H1 (cell line): ENCODE measurements around the gene LAMA3. TPM values are rescaled to one million over a fixed set of nuclear protein-coding genes. Genes with fewer than 3 reads are reported as not detected.

Source experiments
- CTCF ChIA-PET: fragments of 300-600 bp; sonication (Branson Sonifier 250); formaldehyde crosslinking; loops from one replicate; lab custom pipeline; 2021; ENCODE audit not compliant: partially characterized antibody; lab: Charles Lee
- POLR2A ChIA-PET: fragments of 300-600 bp; sonication (Branson Sonifier 250); formaldehyde crosslinking; loops from one replicate; lab custom pipeline; 2021; ENCODE audit warnings: inconsistent platforms; ENCODE audit not compliant: partially characterized antibody; lab: Charles Lee
- DNase-seq, 2 experiments: peaks; one replicate each; pipeline versions ENCODE4 v3.0.0 to v3.0.0-alpha.2; 2010 to 2022; ENCODE audit warnings: low spot score in 2 of 2, low read depth in 1 of 2, mixed read lengths in 1 of 2
- FAIRE-seq: peaks from 2 replicates; lab custom pipeline; 2011; peaks lifted over from hg19 to GRCh38; lab: Jason Lieb, UNC
- H2AFZ ChIP-seq: 2 replicates; pipeline ENCODE4 v1.8.1; 2012; ENCODE audit warnings: low read length, inconsistent platforms
- H2AK5ac ChIP-seq: 2 replicates; pipeline ENCODE4 v1.6.1; 2013; ENCODE audit warnings: low read depth, low read length
- H2BK120ac ChIP-seq: replicated peaks from 2 replicates; pipeline ENCODE3; 2013; ENCODE audit warnings: low read depth, low read length, inconsistent platforms
- H2BK12ac ChIP-seq: 2 replicates; pipeline ENCODE4 v1.6.1; 2013; ENCODE audit warnings: low read depth, low read length
- H2BK15ac ChIP-seq: 2 replicates; pipeline ENCODE4 v1.6.1; 2013; ENCODE audit warnings: low read length
- H2BK20ac ChIP-seq: 2 replicates; pipeline ENCODE4 v1.6.1; 2013; ENCODE audit warnings: low read length
- H2BK5ac ChIP-seq: 2 replicates; pipeline ENCODE4 v1.6.1; 2013; ENCODE audit warnings: low read depth, low read length
- H3K14ac ChIP-seq: 2 replicates; pipeline ENCODE4 v1.6.1; 2013; ENCODE audit warnings: inconsistent platforms; ENCODE audit not compliant: insufficient read length
- H3K18ac ChIP-seq: 2 replicates; pipeline ENCODE4 v1.6.1; 2013; ENCODE audit warnings: low read length; ENCODE audit errors: extremely low read depth
- H3K23ac ChIP-seq: 2 replicates; pipeline ENCODE4 v1.6.1; 2013; ENCODE audit warnings: inconsistent platforms; ENCODE audit not compliant: insufficient read length
- H3K23me2 ChIP-seq: 2 replicates; pipeline ENCODE4 v1.6.1; 2013; ENCODE audit warnings: low read depth, low read length
- H3K27ac ChIP-seq: 2 replicates; pipeline ENCODE4 v1.6.1; 2011; ENCODE audit warnings: low read depth, low read length, inconsistent platforms
- H3K27me3 ChIP-seq, 4 experiments: replicated peaks in 1 of 4; 1 replicate in 1 of 4; 2 replicates in 3 of 4; pipeline versions ENCODE4 v1.6.1 to v1.8.1; 2011 to 2013; ENCODE audit warnings: low read length in 3 of 4, mild to moderate bottlenecking in 3 of 4, inconsistent platforms in 2 of 4, mixed read lengths in 2 of 4, moderate library complexity in 1 of 4; ENCODE audit not compliant: control insufficient read depth in 3 of 4, insufficient read depth in 3 of 4; ENCODE audit errors: extremely low read depth in 1 of 4
- H3K36me3 ChIP-seq, 4 experiments: 2 replicates each; pipeline versions ENCODE4 v1.6.1 to v1.8.1; 2011 to 2013; ENCODE audit warnings: mild to moderate bottlenecking in 4 of 4, low read length in 3 of 4, moderate library complexity in 2 of 4, control low read depth in 1 of 4, inconsistent platforms in 1 of 4; ENCODE audit not compliant: insufficient read depth in 4 of 4, control insufficient read depth in 2 of 4
- H3K4ac ChIP-seq: replicated peaks from 2 replicates; pipeline ENCODE3; 2013; ENCODE audit warnings: low read length, low read depth, mixed read lengths, inconsistent platforms; ENCODE audit not compliant: insufficient read length
- H3K4me1 ChIP-seq, 4 experiments: replicated peaks in 1 of 4; 1 replicate in 1 of 4; 2 replicates in 3 of 4; pipeline versions ENCODE4 v1.6.1 to v1.8.1; 2011 to 2013; ENCODE audit warnings: low read length in 3 of 4, inconsistent platforms in 2 of 4, mixed read lengths in 1 of 4; ENCODE audit not compliant: insufficient read depth in 4 of 4, control insufficient read depth in 3 of 4
- H3K4me2 ChIP-seq, 2 experiments: 2 replicates each; pipeline versions ENCODE4 v1.6.1 to v1.8.1; 2011 to 2013; ENCODE audit warnings: low read depth in 2 of 2, low read length in 2 of 2, control low read depth in 1 of 2, inconsistent platforms in 1 of 2, mild to moderate bottlenecking in 1 of 2; ENCODE audit not compliant: insufficient read depth in 1 of 2
- H3K4me3 ChIP-seq, 4 experiments: fragments of 200-600, 300-600 bp in 1 of 4; sonication (generic), shearing (Covaris generic), sonication (Bioruptor Twin) in 1 of 4; 2 replicates each; pipeline versions ENCODE4 v1.5.1 to v1.8.1; 2011 to 2016; ENCODE audit warnings: low read length in 4 of 4, low read depth in 3 of 4, control low read depth in 2 of 4, inconsistent platforms in 2 of 4, mild to moderate bottlenecking in 2 of 4, mixed read lengths in 1 of 4, moderate library complexity in 1 of 4; ENCODE audit not compliant: insufficient read depth in 2 of 4; ENCODE audit errors: extremely low read depth in 1 of 4
- H3K56ac ChIP-seq: replicated peaks from 2 replicates; pipeline ENCODE3; 2013; ENCODE audit warnings: low read depth, mild to moderate bottlenecking, mixed read lengths, low read length, inconsistent platforms; ENCODE audit not compliant: insufficient read length
- H3K79me1 ChIP-seq: 2 replicates; pipeline ENCODE4 v1.6.1; 2013; ENCODE audit warnings: low read depth, low read length, control low read depth
- H3K79me2 ChIP-seq, 2 experiments: 2 replicates each; pipeline versions ENCODE4 v1.6.1 to v1.8.1; 2012 to 2013; ENCODE audit warnings: low read length in 2 of 2, mild to moderate bottlenecking in 2 of 2, inconsistent platforms in 1 of 2; ENCODE audit not compliant: insufficient read depth in 2 of 2, control insufficient read depth in 1 of 2
- H3K9ac ChIP-seq, 4 experiments: replicated peaks in 1 of 4; 1 replicate in 1 of 4; 2 replicates in 3 of 4; pipeline versions ENCODE4 v1.6.1 to v1.8.1; 2011 to 2013; ENCODE audit warnings: low read depth in 3 of 4, low read length in 3 of 4, control low read depth in 2 of 4, mild to moderate bottlenecking in 2 of 4, moderate library complexity in 2 of 4, inconsistent platforms in 1 of 4; ENCODE audit errors: extremely low read depth in 1 of 4
- H3K9me3 ChIP-seq, 2 experiments: 2 replicates each; pipeline versions ENCODE4 v1.6.1 to v1.8.1; 2012 to 2013; ENCODE audit warnings: mild to moderate bottlenecking in 2 of 2, moderate library complexity in 2 of 2, control low read depth in 1 of 2, inconsistent platforms in 1 of 2, low read depth in 1 of 2, low read length in 1 of 2, mixed read lengths in 1 of 2; ENCODE audit not compliant: insufficient read depth in 2 of 2
- H4K20me1 ChIP-seq, 2 experiments: replicated peaks in 1 of 2; 2 replicates each; pipeline versions ENCODE3 to v1.8.1; 2011 to 2013; ENCODE audit warnings: inconsistent platforms in 2 of 2, low read length in 2 of 2, mild to moderate bottlenecking in 1 of 2; ENCODE audit not compliant: insufficient read depth in 2 of 2, control insufficient read depth in 1 of 2
- H4K5ac ChIP-seq: 2 replicates; pipeline ENCODE4 v1.6.1; 2013; ENCODE audit warnings: low read length, low read depth, mixed read lengths, inconsistent platforms; ENCODE audit not compliant: insufficient read length
- H4K8ac ChIP-seq: 2 replicates; pipeline ENCODE4 v1.8.0; 2013; ENCODE audit warnings: mild to moderate bottlenecking, moderate library complexity, low read length, inconsistent platforms; ENCODE audit not compliant: insufficient read depth; ENCODE audit errors: extremely low read depth
- H4K91ac ChIP-seq: replicated peaks from 2 replicates; pipeline ENCODE3; 2013; ENCODE audit warnings: low read length, mixed read lengths, inconsistent platforms; ENCODE audit not compliant: insufficient read length
- EP300 ChIP-seq, 2 experiments: IDR thresholded peaks; 1 replicate in 1 of 2; 2 replicates in 1 of 2; pipeline ENCODE4 v1.6.1; 2011 to 2012; ENCODE audit warnings: low read depth in 2 of 2, low read length in 2 of 2, mild to moderate bottlenecking in 2 of 2, borderline replicate concordance in 1 of 2, inconsistent platforms in 1 of 2, moderate library complexity in 1 of 2
- FOSL1 ChIP-seq: IDR thresholded peaks from 2 replicates; pipeline ENCODE4 v1.6.1; 2011; ENCODE audit warnings: mild to moderate bottlenecking, low read depth, low read length, moderate library complexity; ENCODE audit not compliant: insufficient read depth
- GABPA ChIP-seq: IDR thresholded peaks from 2 replicates; pipeline ENCODE4 v1.6.1; 2011; ENCODE audit warnings: mild to moderate bottlenecking, low read length, moderate library complexity, borderline replicate concordance; ENCODE audit not compliant: insufficient read depth
- JUN ChIP-seq: IDR thresholded peaks from 2 replicates; pipeline ENCODE4 v1.6.1; 2011; ENCODE audit warnings: low read depth, mild to moderate bottlenecking, improper control_type of control experiment, low read length
- KDM5A ChIP-seq: fragments of 200-600 bp; IDR thresholded peaks from 2 replicates; pipeline ENCODE4 v1.7.1; 2012; ENCODE audit warnings: mild to moderate bottlenecking, low read length, inconsistent platforms, mixed read lengths
- POU5F1 ChIP-seq: IDR thresholded peaks from 2 replicates; pipeline ENCODE4 v1.6.1; 2011; ENCODE audit warnings: low read depth, mild to moderate bottlenecking, low read length, moderate library complexity
- RNF2 ChIP-seq: fragments of 200-900, 300-1000 bp; sonication (generic); IDR thresholded peaks from 2 replicates; pipeline ENCODE4 v1.7.1; 2016; ENCODE audit warnings: borderline replicate concordance, low read depth, mild to moderate bottlenecking, antibody characterized with exemption, low read length; ENCODE audit not compliant: poor library complexity, severe bottlenecking; ENCODE audit errors: missing control alignments
- SIX5 ChIP-seq: IDR thresholded peaks from 2 replicates; pipeline ENCODE4 v1.6.1; 2011; ENCODE audit warnings: mild to moderate bottlenecking, low read depth, low read length
- SP2 ChIP-seq: IDR thresholded peaks from 2 replicates; pipeline ENCODE4 v1.6.1; 2012; ENCODE audit warnings: mild to moderate bottlenecking, low read length, inconsistent platforms
- YY1 ChIP-seq: IDR thresholded peaks from 2 replicates; pipeline ENCODE4 v1.6.1; 2011; ENCODE audit warnings: low read depth, mild to moderate bottlenecking, low read length
- ZNF274 ChIP-seq: IDR thresholded peaks from 2 replicates; pipeline ENCODE4 v1.7.0; 2012; ENCODE audit warnings: low read length, borderline replicate concordance; ENCODE audit errors: extremely low read depth
- WGBS, 2 experiments: shearing (Covaris generic) in 1 of 2; methylation state at CpG; one replicate each; pipeline versions ENCODE4 v1.1.6 to v1.1.7; 2013 to 2015; ENCODE audit warnings: low lambda C conversion rate in 2 of 2, mixed read lengths in 2 of 2, inconsistent platforms in 1 of 2, low coverage in 1 of 2, missing lambda C conversion rate in 1 of 2; ENCODE audit not compliant: insufficient replicate concordance in 2 of 2, insufficient coverage in 1 of 2, insufficient read length in 1 of 2; ENCODE audit errors: extremely low coverage in 1 of 2, missing lambda C conversion rate in 1 of 2; 5-methylcytosine and 5-hydroxymethylcytosine counted together
- polyA plus RNA-seq, 7 experiments: library from polyadenylated mRNA; depleted of rRNA in 3 of 7; stranded (reverse) in 5 of 7; unstranded in 2 of 7; fragments of >200 nt in 5 of 7; fragments of 200-250 nt in 2 of 7; gene quantifications; 1 replicate in 5 of 7; 2 replicates in 1 of 7; 4 replicates in 1 of 7; pipeline versions ENCODE4 v1.2.1 to v1.2.3, GENCODE V29; 2011 to 2013; ENCODE audit warnings: missing spikeins in 2 of 7, mixed read lengths in 2 of 7
- total RNA-seq: library from RNA; stranded (reverse); fragmentation: NEBNext Ultra II Directional; extraction: Animal tissue kit (Norgen Biotek cat#: 25700); gene quantifications from 2 replicates; pipeline ENCODE4 v1.2.1, GENCODE V29; 2021
- TF ChIP-seq, protein P1 (sequence below): IDR thresholded peaks from 2 replicates; pipeline ENCODE4 v1.6.1; 2012; ENCODE audit warnings: low read length, inconsistent platforms

The LAMA3 gene
- total and polyA plus RNA-seq, 2 of the 8 experiments (the other 6 are each of a cell fraction or from before 2014, with no cell fraction given), result 0.76 to 5.0 TPM

DNA sequence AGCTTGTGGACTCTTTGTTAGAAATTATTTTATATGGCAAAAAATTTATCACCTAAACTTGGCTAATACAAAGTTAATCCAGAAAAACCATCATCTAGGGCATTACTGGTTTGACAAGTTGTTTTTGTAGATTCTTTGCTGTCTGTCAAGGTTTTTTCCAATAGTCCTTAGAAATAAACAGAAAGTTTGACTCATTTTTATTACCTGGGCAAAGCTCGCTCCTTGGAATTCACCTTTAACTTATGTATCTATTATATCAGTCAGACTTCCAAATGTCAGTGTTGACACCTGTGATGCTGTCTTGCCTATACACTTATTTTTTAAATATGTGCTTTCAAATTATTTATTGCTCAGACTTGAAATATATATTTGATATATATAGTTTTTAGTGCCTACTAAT lies 21.7 kb downstream of the LAMA3 start:
- Histone ChIP-seq H2BK12ac (no peak overlapping the region), H3K4me2 (no peak overlapping the region), H3K9me3 (peaks cover 0 to 3% of the 10 kb centered on the region in 2 experiments; a peak in 1 of 4 replicates), H3K14ac (no peak overlapping the region), H3K36me3 (no peaks in the 10 kb centered on the region), H3K4ac (no peak overlapping the region), H3K4me3 (no peak overlapping the region), H3K23me2 (no peaks in the 10 kb centered on the region), H3K79me2 (no peaks in the 10 kb centered on the region), H2BK5ac (no peak overlapping the region), H3K79me1 (no peaks in the 10 kb centered on the region), H3K18ac (no peak overlapping the region), H3K27ac (no peak overlapping the region), H4K20me1 (no peaks in the 10 kb centered on the region), H3K56ac (no peak overlapping the region), H3K9ac (no peak overlapping the region), H2BK15ac (no peak overlapping the region), H2AK5ac (no peak overlapping the region), H4K5ac (no peak overlapping the region), H2BK120ac (no peak overlapping the region), H2AFZ (no peak overlapping the region), H4K8ac (no peak overlapping the region), H2BK20ac (no peak overlapping the region), H4K91ac (no peak overlapping the region), H3K27me3 (no peaks in the 10 kb centered on the region), H3K4me1 (no peaks in the 10 kb centered on the region), H3K23ac (no peak overlapping the region)
- 100% methylated on average over 1 of the region's 1 CpG; no CpG with 5 or more reads in 1 of the 2 experiments for WGBS, 2 experiments
- DNase-seq, result no peak
- CTCF ChIA-PET, result interaction anchor here (0.5 to 1.6 kb wide), 2 partner anchors 89 to 554 kb away, joined by 3 to 4 read pairs; no protein-coding TSS in a partner anchor
- FAIRE-seq, result no peak
- TF ChIP-seq RNF2, result no peak
- no peak for TF ChIP-seq POU5F1
- no peak for TF ChIP-seq SP2
- no peak for TF ChIP-seq GABPA
- TF ChIP-seq, protein P1, sequence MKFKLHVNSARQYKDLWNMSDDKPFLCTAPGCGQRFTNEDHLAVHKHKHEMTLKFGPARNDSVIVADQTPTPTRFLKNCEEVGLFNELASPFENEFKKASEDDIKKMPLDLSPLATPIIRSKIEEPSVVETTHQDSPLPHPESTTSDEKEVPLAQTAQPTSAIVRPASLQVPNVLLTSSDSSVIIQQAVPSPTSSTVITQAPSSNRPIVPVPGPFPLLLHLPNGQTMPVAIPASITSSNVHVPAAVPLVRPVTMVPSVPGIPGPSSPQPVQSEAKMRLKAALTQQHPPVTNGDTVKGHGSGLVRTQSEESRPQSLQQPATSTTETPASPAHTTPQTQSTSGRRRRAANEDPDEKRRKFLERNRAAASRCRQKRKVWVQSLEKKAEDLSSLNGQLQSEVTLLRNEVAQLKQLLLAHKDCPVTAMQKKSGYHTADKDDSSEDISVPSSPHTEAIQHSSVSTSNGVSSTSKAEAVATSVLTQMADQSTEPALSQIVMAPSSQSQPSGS, result no peak
- TF ChIP-seq JUN, result no peak
- no peak for TF ChIP-seq EP300 (IDR thresholded peaks at IDR 0.05; ENCODE audit: borderline replicate concordance in 1 of 2, low read depth in 2 of 2, low read length in 2 of 2)
- TF ChIP-seq SIX5, result no peak
- no peak for TF ChIP-seq FOSL1
- TF ChIP-seq KDM5A, result no peak
- no peak for TF ChIP-seq ZNF274
- TF ChIP-seq YY1, result no peak
- TF ChIP-seq, all 59 proteins: peak for 0
- POLR2A ChIA-PET, result interaction anchor here (1.0 kb wide), 1 partner anchor 429 kb away, joined by 3 read pairs; no protein-coding TSS in a partner anchor
